T-helper 17 cell (primary cell): ENCODE measurements around the gene TBC1D22A. TPM values are rescaled to one million over a fixed set of nuclear protein-coding genes. Genes with fewer than 3 reads are reported as not detected.

Experiments
- ATAC-seq: fragments of 150-1000 bp; cut with Tn5 transposase; 2 replicates; pipeline ENCODE4 v1.10.0; 2021; ENCODE audit warnings: mild to moderate bottlenecking, moderate library complexity
- DNase-seq, 3 donors: peaks; one replicate each; pipeline versions ENCODE4 v3.0.0 to v3.0.0-alpha.2; 2020 to 2021
- H3K9me3 ChIP-seq: one replicate; pipeline ENCODE4 v1.7.0; 2013; ENCODE audit warnings: low read length, mild to moderate bottlenecking; ENCODE audit not compliant: control insufficient read depth, poor library complexity, severe bottlenecking
- H3K27ac Mint-ChIP-seq: one replicate; pipeline ENCODE4 v1.8.0; 2022; ENCODE audit warnings: mild to moderate bottlenecking, moderate library complexity, mixed read lengths
- H3K27me3 Mint-ChIP-seq: one replicate; pipeline ENCODE4 v1.8.0; 2022; ENCODE audit warnings: mixed read lengths
- H3K36me3 Mint-ChIP-seq: one replicate; pipeline ENCODE4 v1.8.0; 2022; ENCODE audit warnings: low read depth, mixed read lengths
- H3K4me1 Mint-ChIP-seq: one replicate; pipeline ENCODE4 v1.8.0; 2022; ENCODE audit warnings: mild to moderate bottlenecking, mixed read lengths
- H3K4me3 Mint-ChIP-seq: one replicate; pipeline ENCODE4 v1.8.0; 2022; ENCODE audit warnings: mild to moderate bottlenecking, moderate library complexity, mixed read lengths
- total RNA-seq, 4 donors: library from RNA in 2 of 4; stranded (reverse) in 2 of 4; gene quantifications; one replicate each; pipeline ENCODE4 v1.2.3 and lab custom pipeline; 2022 to 2026

The TBC1D22A gene
- total RNA-seq, 2 donors from 2014 or later, result 42.1 to 43.8 TPM

- Mint-ChIP-seq H3K27me3 (no peaks in the 10 kb centered on the region), H3K27ac (peak overlapping the region; percentile 6), H3K4me3 (no peak overlapping the region), H3K4me1 (peaks cover 13% of the 10 kb centered on the region), H3K36me3 (no peaks in the 10 kb centered on the region)
- ATAC-seq (no peak), DNase-seq (no peak)
- H3K9me3 ChIP-seq, result no peaks in the 10 kb centered on the region
These were observed 270.7 kb downstream of the TBC1D22A start for GRCh38 chr22:47032956-47033647.

DNA sequence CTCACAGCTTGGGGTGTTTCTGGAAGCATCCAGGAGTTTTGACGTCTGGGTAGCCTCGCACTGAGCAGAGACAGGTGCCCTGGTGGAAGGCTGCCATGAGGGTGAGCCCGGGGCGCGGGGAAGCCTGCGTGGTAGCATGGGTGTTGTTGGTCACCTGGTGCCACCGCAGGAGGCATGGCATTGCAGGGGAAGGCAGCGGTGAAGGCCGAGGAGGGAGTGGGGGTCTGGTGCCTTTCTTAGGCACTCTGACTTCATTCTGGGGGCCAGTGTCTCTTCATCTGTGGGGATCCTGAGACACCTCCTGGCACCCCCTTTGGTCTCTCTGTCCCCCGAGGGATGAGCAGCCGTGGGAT is 271.2 kb downstream of the TBC1D22A start:
- H3K36me3 Mint-ChIP-seq, result peaks cover 2% of the 10 kb centered on the region
- H3K27me3 Mint-ChIP-seq, result no peaks in the 10 kb centered on the region
- H3K9me3 ChIP-seq, result no peaks in the 10 kb centered on the region
- peak overlapping the region; percentile 6 for H3K27ac Mint-ChIP-seq
- no peak for ATAC-seq
- H3K4me1 Mint-ChIP-seq, result peaks cover 13% of the 10 kb centered on the region
- no peak overlapping the region for H3K4me3 Mint-ChIP-seq
- no peak for DNase-seq

DNA sequence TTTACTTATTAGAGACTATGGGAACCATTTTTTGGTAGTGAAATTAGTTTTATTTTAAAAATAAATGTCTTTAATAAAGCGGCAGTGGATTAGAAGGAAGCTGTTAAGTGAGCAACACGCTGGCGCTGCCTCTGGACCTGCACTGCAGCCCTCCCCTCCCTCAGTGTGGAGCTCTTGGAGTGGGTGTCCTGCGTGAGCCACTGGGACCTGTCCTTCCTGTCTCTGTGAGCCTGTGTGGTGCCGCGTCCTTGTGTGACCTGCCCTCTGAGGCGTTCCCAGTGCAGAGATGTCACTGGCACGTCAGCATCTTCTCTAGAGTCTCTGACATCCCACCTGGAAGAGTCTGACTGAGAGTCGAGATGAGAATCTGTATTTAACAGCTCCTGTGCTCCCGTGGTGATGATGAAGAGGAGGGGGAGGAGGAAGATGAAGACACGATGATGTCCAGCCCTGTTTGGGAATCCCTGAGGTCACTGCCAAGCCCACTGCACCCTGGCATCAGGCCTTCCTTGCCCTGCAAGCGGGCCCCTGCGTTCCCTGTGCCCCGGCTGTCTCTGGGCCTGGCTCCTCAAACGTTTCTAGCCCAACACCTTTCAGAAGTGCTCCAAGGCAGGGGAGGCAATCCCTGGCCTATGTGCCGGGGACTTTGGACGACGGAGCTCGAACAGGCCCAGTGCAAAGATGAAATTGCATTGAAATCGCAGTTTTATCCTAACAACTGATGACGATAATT is 271.8 kb downstream of the TBC1D22A start:
- ATAC-seq, result no peak
- peaks cover 13% of the 10 kb centered on the region for H3K4me1 Mint-ChIP-seq
- H3K27ac Mint-ChIP-seq, result no peak overlapping the region
- no peaks in the 10 kb centered on the region for H3K9me3 ChIP-seq
- no peaks in the 10 kb centered on the region for H3K27me3 Mint-ChIP-seq
- no peak overlapping the region for H3K4me3 Mint-ChIP-seq
- no peak for DNase-seq
- H3K36me3 Mint-ChIP-seq, result peaks cover 2% of the 10 kb centered on the region

- H3K9me3 ChIP-seq, result no peaks in the 10 kb centered on the region
- Mint-ChIP-seq H3K4me3 (no peak overlapping the region), H3K27ac (no peak overlapping the region), H3K4me1 (peaks cover 11% of the 10 kb centered on the region), H3K36me3 (peaks cover 3% of the 10 kb centered on the region), H3K27me3 (no peaks in the 10 kb centered on the region)
- DNase-seq (no peak), ATAC-seq (no peak)
These were observed 272.5 kb downstream of the TBC1D22A start for GRCh38 chr22:47034905-47035419.

GRCh38 chr22:47035425-47035881 is 273.0 kb downstream of the TBC1D22A start:
- Mint-ChIP-seq H3K36me3 (peaks cover 3% of the 10 kb centered on the region), H3K27me3 (no peaks in the 10 kb centered on the region), H3K27ac (no peak overlapping the region), H3K4me3 (no peak overlapping the region), H3K4me1 (peaks cover 14% of the 10 kb centered on the region)
- H3K9me3 ChIP-seq, result no peaks in the 10 kb centered on the region
- ATAC-seq, result no peak
- no peak for DNase-seq

GRCh38 chr22:47036352-47036751 is 273.9 kb downstream of the TBC1D22A start:
- Mint-ChIP-seq H3K4me3 (no peak overlapping the region), H3K27me3 (no peaks in the 10 kb centered on the region), H3K36me3 (peaks cover 3% of the 10 kb centered on the region), H3K27ac (no peak overlapping the region), H3K4me1 (peaks cover 14% of the 10 kb centered on the region)
- no peak for DNase-seq
- H3K9me3 ChIP-seq, result no peaks in the 10 kb centered on the region
- no peak for ATAC-seq

GRCh38 chr22:47036936-47037485 is 274.6 kb downstream of the TBC1D22A start:
- DNase-seq (no peak), ATAC-seq (no peak)
- no peak overlapping the region for H3K4me3 Mint-ChIP-seq
- peaks cover 16% of the 10 kb centered on the region for H3K4me1 Mint-ChIP-seq
- no peaks in the 10 kb centered on the region for H3K9me3 ChIP-seq
- H3K27me3 Mint-ChIP-seq, result no peaks in the 10 kb centered on the region
- H3K27ac Mint-ChIP-seq, result no peak overlapping the region
- peaks cover 3% of the 10 kb centered on the region for H3K36me3 Mint-ChIP-seq

DNA sequence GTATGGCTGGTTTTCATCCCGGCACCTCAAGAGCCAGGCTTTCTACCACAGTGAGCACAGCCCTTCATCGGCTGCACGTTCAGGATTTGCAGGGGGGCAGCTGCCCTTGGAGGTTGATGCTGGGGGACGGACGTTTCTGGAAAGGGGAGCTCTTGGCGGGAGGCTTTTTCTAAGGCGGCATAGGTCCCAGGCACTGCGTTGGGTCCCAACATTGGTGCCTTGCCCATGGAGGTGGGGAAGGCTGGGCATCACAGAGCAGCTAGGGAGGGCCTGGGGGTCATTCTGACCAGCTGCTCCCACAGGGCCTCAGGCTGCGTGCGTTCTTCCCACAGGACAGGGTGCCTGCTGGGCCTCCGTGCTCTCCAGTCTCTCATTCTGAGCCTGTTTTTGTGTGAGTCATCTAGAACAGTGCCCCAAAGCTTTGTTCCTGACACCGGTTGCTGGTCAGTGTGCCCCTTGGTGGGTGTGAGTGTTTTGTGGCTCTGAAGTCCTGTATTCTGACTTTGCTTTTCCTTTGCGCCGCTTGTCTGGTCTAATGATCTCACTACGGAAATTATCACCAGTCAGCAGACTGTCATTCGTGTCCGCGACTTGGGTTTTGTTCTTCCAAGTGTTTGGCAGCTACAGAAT is 275.9 kb downstream of the TBC1D22A start:
- peaks cover 22% of the 10 kb centered on the region for H3K4me1 Mint-ChIP-seq
- H3K4me3 Mint-ChIP-seq, result no peak overlapping the region
- peak in 1 of 3 donors; percentile 3 for DNase-seq
- H3K27me3 Mint-ChIP-seq, result no peaks in the 10 kb centered on the region
- ATAC-seq, result no peak
- no peak overlapping the region for H3K27ac Mint-ChIP-seq
- H3K36me3 Mint-ChIP-seq, result peaks cover 3% of the 10 kb centered on the region
- H3K9me3 ChIP-seq, result no peaks in the 10 kb centered on the region

GRCh38 chr22:47039356-47039755 is 276.9 kb downstream of the TBC1D22A start:
- H3K36me3 Mint-ChIP-seq, result peaks cover 3% of the 10 kb centered on the region
- no peaks in the 10 kb centered on the region for H3K9me3 ChIP-seq
- H3K4me1 Mint-ChIP-seq, result peaks cover 30% of the 10 kb centered on the region
- H3K27me3 Mint-ChIP-seq, result no peaks in the 10 kb centered on the region
- H3K27ac Mint-ChIP-seq, result no peak overlapping the region
- H3K4me3 Mint-ChIP-seq, result no peak overlapping the region
- DNase-seq (no peak), ATAC-seq (no peak)

DNA sequence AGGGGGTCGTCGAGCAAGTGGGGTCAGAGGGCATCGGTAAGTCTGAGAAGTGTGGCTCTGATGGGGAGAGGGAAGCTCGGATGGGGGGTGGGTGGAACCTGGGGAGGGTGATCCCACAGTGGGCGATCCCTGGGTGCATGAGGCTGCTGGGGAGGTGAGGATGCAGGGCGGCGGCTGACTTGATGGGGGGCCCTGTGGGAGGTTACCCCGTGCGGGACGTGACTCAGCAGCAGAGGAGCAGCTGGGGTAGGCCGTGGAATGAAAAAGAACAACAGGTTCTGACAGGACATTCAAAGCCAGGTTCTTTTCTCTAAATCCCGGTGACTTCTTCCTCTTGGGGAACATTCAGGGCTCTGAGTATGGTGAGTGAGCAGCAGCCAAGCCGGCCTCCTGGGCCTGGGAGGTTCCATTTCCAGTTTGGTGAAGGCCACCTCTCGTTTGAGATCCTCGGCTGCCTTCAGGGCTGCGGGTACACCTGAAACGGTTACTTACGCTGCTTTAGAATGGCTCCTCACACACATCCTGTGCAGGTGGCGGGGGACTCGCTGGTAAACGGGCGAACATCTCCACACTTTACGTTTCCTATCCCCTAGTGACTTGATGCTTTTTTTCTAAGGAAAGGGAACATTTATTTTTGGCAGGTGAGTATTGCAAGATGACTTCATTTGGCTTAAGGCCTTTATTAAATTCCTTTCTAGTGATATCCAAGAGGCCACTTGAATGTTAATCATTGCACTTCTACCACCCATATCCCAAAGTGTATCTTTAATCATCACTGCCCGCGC is 278.2 kb downstream of the TBC1D22A start:
- Mint-ChIP-seq H3K27ac (no peak overlapping the region), H3K36me3 (peaks cover 3% of the 10 kb centered on the region), H3K4me1 (peaks cover 32% of the 10 kb centered on the region), H3K4me3 (no peak overlapping the region), H3K27me3 (no peaks in the 10 kb centered on the region)
- H3K9me3 ChIP-seq, result no peaks in the 10 kb centered on the region
- DNase-seq (no peak), ATAC-seq (no peak)

DNA sequence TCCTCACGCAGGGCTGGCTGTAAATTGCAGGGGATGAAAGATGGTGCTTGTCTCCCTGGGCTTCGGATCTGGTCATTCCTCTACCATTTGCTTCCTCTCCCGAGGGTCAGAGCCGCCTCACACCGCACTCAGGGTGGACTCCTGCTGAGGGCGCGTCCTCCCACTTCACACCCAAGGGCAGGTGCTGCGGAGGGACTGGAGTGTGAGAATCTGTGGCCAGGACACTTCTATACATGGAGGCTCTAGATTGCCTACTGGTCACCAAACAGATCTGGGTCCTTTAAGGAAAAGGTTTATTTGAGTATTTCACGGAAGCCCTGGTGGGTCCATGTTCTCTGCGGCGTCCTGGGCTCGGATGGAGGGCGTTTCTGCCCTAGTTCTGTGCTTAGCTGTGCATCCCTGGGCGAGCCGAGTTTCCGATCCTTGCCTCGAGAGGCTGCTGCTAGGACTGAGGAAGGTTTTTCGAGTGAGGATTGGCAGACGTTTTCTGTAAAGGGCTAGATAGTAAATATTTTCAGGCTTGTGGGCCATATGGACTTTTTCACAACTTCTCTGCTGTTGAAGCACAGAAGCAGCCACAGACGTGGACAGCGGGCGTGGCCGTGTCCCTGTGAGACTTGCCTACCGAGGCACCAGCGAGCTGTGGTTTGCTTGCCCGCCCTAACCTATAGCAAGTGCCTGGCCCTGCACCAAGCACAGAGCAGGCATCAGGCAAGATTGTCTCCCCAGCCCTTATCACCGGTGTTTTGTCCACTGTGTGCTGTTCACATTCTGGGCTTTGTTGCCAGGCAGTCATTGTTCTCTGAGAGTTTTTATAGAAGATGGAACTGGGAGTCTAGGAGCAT is 279.0 kb downstream of the TBC1D22A start:
- no peaks in the 10 kb centered on the region for H3K9me3 ChIP-seq
- Mint-ChIP-seq H3K4me3 (no peak overlapping the region), H3K36me3 (peaks cover 3% of the 10 kb centered on the region), H3K27me3 (no peaks in the 10 kb centered on the region), H3K4me1 (peaks cover 32% of the 10 kb centered on the region), H3K27ac (no peak overlapping the region)
- ATAC-seq (no peak), DNase-seq (no peak)
